ENCODE data around the gene VIL1. TPM values are rescaled to one million over a fixed set of nuclear protein-coding genes. Genes with fewer than 3 reads are reported as not detected.

Gene VIL1
- total and polyA plus RNA-seq, 9 of the 15 experiments (the other 6 are each of a cell fraction or from before 2014, with no cell fraction given): 0.51 to 2.7 (median 1.2) TPM

DNA sequence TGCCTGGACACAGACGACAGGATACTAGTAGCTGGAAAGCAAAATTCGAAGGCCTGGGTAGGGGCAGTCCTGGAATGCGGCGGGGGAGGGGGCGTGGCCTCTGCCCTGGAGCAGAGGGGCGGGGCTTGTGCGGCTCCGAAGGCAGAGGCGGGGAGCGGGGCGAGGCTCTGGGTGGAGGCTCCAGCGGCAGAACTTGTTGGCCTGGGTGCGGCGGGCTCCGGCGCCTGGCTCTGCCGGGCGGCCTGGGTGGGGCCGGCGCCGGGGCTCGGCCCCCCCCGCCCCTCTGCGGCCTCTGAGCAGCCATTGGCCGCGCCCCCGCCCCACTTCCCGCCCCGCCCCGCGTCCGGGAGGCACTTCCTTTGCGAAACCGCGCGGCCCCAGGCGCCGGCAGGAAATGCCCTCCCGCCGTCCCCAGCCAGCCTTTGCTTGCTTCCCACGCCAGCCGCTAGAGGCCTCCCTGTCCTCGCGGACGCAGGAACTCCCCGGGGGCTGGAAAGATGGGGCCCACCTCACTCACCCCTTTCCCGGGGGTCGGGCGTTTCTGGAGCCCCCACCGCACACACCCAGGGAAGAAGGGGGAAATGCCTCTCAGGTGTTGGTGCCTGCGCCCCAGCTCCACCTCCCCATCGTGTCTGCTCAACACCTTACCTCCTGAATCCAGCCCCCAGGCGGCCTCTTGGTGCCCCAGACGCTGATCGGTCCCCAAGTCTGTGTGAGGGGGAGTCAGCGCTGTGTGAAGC is 12.5 kb upstream of the VIL1 start (continued):
- TF ChIP-seq TFE3 (CRISPR knock-in tag; IDR thresholded peaks at IDR 0.05) (no peak), RBM22 (IDR thresholded peaks at IDR 0.05; ENCODE audit: low read depth, low read length, poor library complexity, severe bottlenecking) (peak; percentile 85), ZNF165 (CRISPR knock-in tag; IDR thresholded peaks at IDR 0.05; ENCODE audit: borderline replicate concordance) (0 out of 2 replicates have a peak, but pooled peaks have one; percentile 27), MTA3 (IDR thresholded peaks at IDR 0.05; ENCODE audit: borderline replicate concordance) (peak; percentile 24; the same call in 1 of the 2 replicates), ARID1B (IDR thresholded peaks at IDR 0.05) (peak; percentile 32; the same call in 1 of the 2 replicates), CC2D1A (IDR thresholded peaks at IDR 0.05) (0 out of 2 replicates have a peak, but pooled peaks have one; percentile 35), PTBP1 (IDR thresholded peaks at IDR 0.05; ENCODE audit: low read depth, low read length) (peak; percentile 80; the same call in 1 of the 2 replicates), RBFOX2 (IDR thresholded peaks at IDR 0.05; ENCODE audit: low read depth, low read length) (peak; percentile 73), ESRRB (CRISPR knock-in tag; IDR thresholded peaks at IDR 0.05; ENCODE audit: borderline replicate concordance) (0 out of 2 replicates have a peak, but pooled peaks have one; percentile 46), MYC (IDR thresholded peaks at IDR 0.05; ENCODE audit: low read depth, low read length) (peak; percentile 24; the same call in 1 of the 2 replicates), MYC (CRISPR knock-in tag; IDR thresholded peaks at IDR 0.05; ENCODE audit: borderline replicate concordance, low read depth) (peak; percentile 70; the same call in 1 of the 2 replicates), CBFA2T3 (IDR thresholded peaks at IDR 0.05) (no peak)
- TF ChIP-seq, protein P1, sequence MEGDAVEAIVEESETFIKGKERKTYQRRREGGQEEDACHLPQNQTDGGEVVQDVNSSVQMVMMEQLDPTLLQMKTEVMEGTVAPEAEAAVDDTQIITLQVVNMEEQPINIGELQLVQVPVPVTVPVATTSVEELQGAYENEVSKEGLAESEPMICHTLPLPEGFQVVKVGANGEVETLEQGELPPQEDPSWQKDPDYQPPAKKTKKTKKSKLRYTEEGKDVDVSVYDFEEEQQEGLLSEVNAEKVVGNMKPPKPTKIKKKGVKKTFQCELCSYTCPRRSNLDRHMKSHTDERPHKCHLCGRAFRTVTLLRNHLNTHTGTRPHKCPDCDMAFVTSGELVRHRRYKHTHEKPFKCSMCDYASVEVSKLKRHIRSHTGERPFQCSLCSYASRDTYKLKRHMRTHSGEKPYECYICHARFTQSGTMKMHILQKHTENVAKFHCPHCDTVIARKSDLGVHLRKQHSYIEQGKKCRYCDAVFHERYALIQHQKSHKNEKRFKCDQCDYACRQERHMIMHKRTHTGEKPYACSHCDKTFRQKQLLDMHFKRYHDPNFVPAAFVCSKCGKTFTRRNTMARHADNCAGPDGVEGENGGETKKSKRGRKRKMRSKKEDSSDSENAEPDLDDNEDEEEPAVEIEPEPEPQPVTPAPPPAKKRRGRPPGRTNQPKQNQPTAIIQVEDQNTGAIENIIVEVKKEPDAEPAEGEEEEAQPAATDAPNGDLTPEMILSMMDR (IDR thresholded peaks at IDR 0.05 in 2 of 3, conservative IDR thresholded peaks at IDR 0.05 in 1 of 3; ENCODE audit: insufficient read depth in 2 of 3, low read depth in 1 of 3, low read length in 3 of 3): peak; percentile 71 to 85 (median 76)
- TF ChIP-seq, protein P2, sequence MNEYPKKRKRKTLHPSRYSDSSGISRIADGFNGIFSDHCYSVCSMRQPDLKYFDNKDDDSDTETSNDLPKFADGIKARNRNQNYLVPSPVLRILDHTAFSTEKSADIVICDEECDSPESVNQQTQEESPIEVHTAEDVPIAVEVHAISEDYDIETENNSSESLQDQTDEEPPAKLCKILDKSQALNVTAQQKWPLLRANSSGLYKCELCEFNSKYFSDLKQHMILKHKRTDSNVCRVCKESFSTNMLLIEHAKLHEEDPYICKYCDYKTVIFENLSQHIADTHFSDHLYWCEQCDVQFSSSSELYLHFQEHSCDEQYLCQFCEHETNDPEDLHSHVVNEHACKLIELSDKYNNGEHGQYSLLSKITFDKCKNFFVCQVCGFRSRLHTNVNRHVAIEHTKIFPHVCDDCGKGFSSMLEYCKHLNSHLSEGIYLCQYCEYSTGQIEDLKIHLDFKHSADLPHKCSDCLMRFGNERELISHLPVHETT (CRISPR knock-in tag; conservative IDR thresholded peaks at IDR 0.05 in 1 of 2, IDR thresholded peaks at IDR 0.05 in 1 of 2): peak in 1 of 2 experiments; percentile 77; a peak in 2 of 4 replicates

All from K562 (cell line).